NT2/D1 (cell line): Measurements from ENCODE around the gene GNG4.
"Not testable (repeated sequence)": the region's sequence is repeated elsewhere in the genome, so short reads cannot be mapped to it uniquely, and the experiment has no call there.

Experiments used
- DNase-seq: peaks from one replicate; pipeline ENCODE4 v3.0.0-alpha.2; 2011; ENCODE audit warnings: low read depth, low spot score
- H3K27me3 ChIP-seq: 2 replicates; pipeline ENCODE4 v1.6.0; 2011; ENCODE audit warnings: mild to moderate bottlenecking; ENCODE audit not compliant: insufficient read length, insufficient read depth
- H3K36me3 ChIP-seq: 2 replicates; pipeline ENCODE4 v1.6.1; 2011; ENCODE audit warnings: mild to moderate bottlenecking, low read length, mixed read lengths; ENCODE audit not compliant: insufficient read depth, insufficient read length
- H3K4me1 ChIP-seq: 2 replicates; pipeline ENCODE4 v1.5.1; 2011; ENCODE audit not compliant: insufficient read depth, insufficient read length
- H3K4me3 ChIP-seq: 2 replicates; pipeline ENCODE4 v1.5.1; 2011; ENCODE audit warnings: low read depth; ENCODE audit not compliant: insufficient read length
- H3K9ac ChIP-seq: 2 replicates; pipeline ENCODE4 v1.6.0; 2011; ENCODE audit warnings: low read depth; ENCODE audit not compliant: insufficient read length
- H3K9me3 ChIP-seq: 2 replicates; pipeline ENCODE4 v1.5.1; 2011; ENCODE audit warnings: mild to moderate bottlenecking, low read length; ENCODE audit not compliant: insufficient read depth
- SUZ12 ChIP-seq: IDR thresholded peaks from 2 replicates; pipeline ENCODE4 v1.6.1; 2011; ENCODE audit not compliant: insufficient read length, insufficient read depth; ENCODE audit errors: extremely low read depth
- YY1 ChIP-seq: IDR thresholded peaks from 2 replicates; pipeline ENCODE4 v1.6.1; 2011; ENCODE audit not compliant: insufficient read length, insufficient read depth
- ZNF274 ChIP-seq: IDR thresholded peaks from 2 replicates; pipeline ENCODE4 v1.6.1; 2011; ENCODE audit warnings: mild to moderate bottlenecking, low read depth, low read length

Gene GNG4

DNA sequence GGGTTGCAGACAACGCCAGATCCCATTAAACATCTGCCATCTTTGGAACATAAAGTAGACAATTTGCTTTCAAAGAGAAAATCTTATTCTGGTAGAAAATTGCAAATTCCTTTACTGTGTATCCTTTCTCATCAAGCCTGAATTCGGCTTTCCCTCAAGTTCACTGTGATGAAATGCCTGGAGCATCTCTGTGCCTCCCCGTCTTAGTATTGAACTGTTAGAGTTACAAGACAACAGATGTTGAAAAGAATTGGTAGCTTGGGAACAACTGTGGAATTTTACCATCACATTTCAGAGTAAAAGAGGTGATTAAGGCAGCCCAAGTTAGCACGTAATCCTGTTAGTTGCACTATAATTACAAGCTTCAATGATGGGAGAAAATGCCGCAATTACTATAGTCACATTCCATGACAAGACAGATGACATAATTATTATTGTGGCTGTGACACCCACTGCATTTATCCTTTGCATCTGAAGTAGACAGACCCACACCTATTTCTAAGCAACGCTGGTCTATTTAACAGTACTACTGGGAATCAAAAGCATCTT lies 90.9 kb downstream of the GNG4 start:
- H3K4me1 ChIP-seq: no peaks in the 10 kb centered on the region
- no peak for DNase-seq
- no peaks in the 10 kb centered on the region for H3K36me3 ChIP-seq
- no peak for TF ChIP-seq YY1
- no peak for TF ChIP-seq ZNF274
- TF ChIP-seq SUZ12: no peak
- H3K4me3 ChIP-seq: no peak overlapping the region
- H3K27me3 ChIP-seq: no peaks in the 10 kb centered on the region
- H3K9me3 ChIP-seq: no peaks in the 10 kb centered on the region
- no peak overlapping the region for H3K9ac ChIP-seq

DNA sequence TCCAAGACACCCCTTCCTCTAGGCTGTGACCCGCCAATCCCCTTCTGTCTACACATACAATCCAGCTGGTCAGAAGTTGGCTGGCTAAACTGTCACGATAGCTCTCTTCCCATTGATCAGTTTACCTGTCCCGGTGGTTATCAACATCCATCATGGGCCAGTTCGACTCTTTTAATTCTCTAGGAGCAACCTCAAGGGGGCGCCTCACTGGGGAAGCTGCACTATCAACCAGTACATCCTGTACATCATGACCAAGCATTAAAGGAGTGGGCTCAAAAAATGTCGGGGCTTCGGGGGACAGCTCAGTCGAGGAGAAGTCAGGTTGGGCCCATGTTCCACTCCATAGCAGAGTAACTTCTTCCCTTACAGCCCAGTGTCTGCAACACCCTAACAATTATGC lies 92.1 kb downstream of the GNG4 start:
- H3K36me3 ChIP-seq: no peaks in the 10 kb centered on the region
- H3K9me3 ChIP-seq: no peaks in the 10 kb centered on the region
- H3K9ac ChIP-seq: no peak overlapping the region
- H3K27me3 ChIP-seq: no peaks in the 10 kb centered on the region
- TF ChIP-seq YY1 (no peak), SUZ12 (no peak), ZNF274 (no peak)
- no peaks in the 10 kb centered on the region for H3K4me1 ChIP-seq
- H3K4me3 ChIP-seq: no peak overlapping the region
- DNase-seq: no peak

GRCh38 chr1:235556807-235557206 lies 92.8 kb downstream of the GNG4 start:
- no peak for DNase-seq
- Histone ChIP-seq H3K9ac (no peak overlapping the region), H3K36me3 (no peaks in the 10 kb centered on the region), H3K4me3 (no peak overlapping the region), H3K9me3 (no peaks in the 10 kb centered on the region), H3K4me1 (peaks cover 2% of the 10 kb centered on the region), H3K27me3 (no peaks in the 10 kb centered on the region)
- TF ChIP-seq ZNF274 (no peak), YY1 (no peak), SUZ12 (no peak)

DNA sequence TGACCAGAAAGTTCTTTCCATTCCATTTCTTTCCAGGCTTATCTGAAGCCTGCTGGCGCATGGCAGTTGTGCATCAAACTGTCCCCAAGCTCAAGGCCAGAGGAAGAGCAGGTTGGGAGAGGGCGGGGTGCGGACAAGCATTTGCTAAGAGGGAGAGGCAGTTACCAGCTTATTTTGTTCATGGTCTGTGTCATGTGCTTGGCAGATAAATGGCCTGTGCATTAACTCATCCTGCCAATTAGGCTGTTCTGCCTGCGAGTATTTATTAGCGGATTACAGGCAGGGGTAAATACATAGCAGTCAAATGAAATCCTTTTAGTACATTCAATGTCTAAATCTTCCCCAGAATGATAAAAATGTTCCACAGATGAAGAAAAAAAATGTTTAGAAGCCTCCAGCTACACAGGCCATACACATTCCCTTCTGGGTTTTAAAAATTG lies 96.5 kb downstream of the GNG4 start:
- no peak overlapping the region for H3K4me3 ChIP-seq
- peaks cover 2% of the 10 kb centered on the region for H3K4me1 ChIP-seq
- no peak for DNase-seq
- TF ChIP-seq YY1 (no peak), SUZ12 (no peak), ZNF274 (no peak)
- no peaks in the 10 kb centered on the region for H3K36me3 ChIP-seq
- H3K27me3 ChIP-seq: peaks cover 3% of the 10 kb centered on the region
- no peak overlapping the region for H3K9ac ChIP-seq
- H3K9me3 ChIP-seq: no peaks in the 10 kb centered on the region

GRCh38 chr1:235552146-235552716 lies 97.4 kb downstream of the GNG4 start:
- H3K36me3 ChIP-seq: no peaks in the 10 kb centered on the region
- TF ChIP-seq YY1: no peak
- no peak for TF ChIP-seq ZNF274
- no peak for TF ChIP-seq SUZ12
- no peak overlapping the region for H3K4me3 ChIP-seq
- no peaks in the 10 kb centered on the region for H3K9me3 ChIP-seq
- peaks cover 2% of the 10 kb centered on the region for H3K4me1 ChIP-seq
- no peak overlapping the region for H3K9ac ChIP-seq
- peaks cover 3% of the 10 kb centered on the region for H3K27me3 ChIP-seq
- no peak for DNase-seq

DNA sequence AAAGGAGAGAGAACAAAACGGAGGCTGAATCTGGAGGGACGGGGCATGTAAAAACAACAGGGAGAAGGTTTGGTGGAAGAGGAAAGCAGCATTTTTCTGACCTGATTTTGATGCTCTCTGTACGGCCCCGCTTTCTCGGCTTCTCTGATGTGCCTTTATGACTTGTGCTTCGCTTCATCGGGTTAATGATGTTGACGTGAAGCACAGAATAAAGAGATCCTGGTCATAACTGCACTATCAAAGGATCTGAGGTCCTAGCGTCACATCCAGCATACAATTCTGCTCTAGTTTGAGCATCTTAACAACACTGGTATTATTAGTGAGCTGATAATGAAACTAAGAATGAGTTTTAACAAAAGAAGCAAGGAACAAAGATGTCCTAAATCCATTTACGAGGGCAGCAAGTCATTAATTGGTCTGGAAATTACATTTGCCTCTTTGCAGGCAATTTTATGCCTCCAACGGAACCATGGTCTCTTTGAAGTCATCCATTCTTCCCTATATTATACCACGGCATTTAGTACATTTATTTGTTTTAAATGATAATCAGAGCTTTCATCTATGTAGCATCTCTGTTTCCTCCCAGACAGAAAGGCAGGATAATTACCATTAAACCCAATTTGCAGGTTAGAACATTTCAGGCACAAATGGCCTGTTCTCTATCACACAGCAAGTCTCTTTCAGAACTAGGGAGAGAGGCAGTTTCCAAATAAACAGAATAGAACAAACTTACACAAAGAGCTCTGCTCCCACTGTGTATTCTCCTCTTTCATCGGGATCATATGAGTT lies 100.0 kb downstream of the GNG4 start:
- DNase-seq: no peak
- Histone ChIP-seq H3K27me3 (peaks cover 3% of the 10 kb centered on the region), H3K36me3 (no peaks in the 10 kb centered on the region), H3K9ac (no peak overlapping the region), H3K4me1 (peaks cover 11% of the 10 kb centered on the region), H3K9me3 (no peaks in the 10 kb centered on the region), H3K4me3 (no peak overlapping the region)
- TF ChIP-seq SUZ12 (no peak), ZNF274 (no peak), YY1 (no peak)

DNA sequence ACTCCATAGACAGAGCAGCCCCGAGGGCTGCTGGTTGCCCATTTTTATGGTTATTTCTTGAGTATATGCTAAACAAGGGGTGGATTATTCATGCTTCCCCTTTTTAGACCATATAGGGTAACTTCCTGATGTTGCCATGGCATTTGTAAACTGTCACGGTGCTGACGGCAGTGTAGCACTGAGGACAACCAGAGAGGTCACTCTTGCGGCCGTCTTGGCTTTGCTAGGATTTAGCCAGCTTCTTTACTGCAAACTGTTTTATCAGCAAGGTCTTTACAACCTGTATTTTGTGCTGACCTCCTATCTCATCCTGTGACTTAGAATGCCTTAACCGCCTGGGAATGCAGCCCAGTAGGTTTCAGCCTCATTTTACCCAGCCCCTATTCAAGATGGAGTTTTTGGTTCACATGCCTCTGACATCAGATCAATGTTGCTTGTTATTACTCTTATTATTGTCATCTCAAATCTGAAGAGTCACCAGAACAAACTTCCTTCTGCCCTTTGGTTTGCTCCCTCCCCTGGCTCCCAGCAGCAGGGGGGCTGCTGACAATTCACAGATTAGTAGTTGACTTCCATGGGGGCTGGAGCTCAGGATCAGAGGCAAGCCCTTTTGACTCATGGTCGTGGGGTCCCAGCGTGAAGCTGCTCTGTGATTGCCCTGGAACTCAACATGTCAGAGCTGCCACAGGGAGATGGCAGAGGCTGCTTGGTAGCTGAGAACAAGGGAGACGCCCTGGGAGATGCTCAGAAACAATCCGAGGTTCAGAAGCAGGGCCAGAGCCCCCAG lies 103.0 kb downstream of the GNG4 start:
- H3K9ac ChIP-seq, DNase-seq, H3K4me1 ChIP-seq, H3K36me3 ChIP-seq, H3K4me3 ChIP-seq, H3K9me3 ChIP-seq, H3K27me3 ChIP-seq: not testable (repeated sequence)
